ENCODE measurements around the gene ZNF784.

DNA sequence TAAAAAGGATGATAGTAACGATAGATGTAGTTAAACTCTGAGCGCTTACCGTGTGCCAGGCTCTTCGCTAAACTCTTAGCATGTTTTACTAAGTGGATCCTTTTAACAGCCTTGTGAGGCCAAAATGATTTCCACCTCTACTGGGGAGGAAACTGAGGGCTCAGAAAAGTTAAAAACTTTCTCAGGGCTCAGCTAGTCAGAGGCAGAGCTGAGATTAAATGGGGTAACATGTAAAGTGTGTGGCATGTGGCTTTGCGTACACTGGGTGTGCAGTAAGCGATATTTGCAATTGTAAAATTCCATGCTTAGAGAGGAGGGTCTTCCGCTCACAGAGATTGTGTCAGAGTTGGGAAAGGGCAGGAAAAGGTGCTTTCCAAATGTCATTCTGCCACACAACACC is 32.2 kb upstream of the ZNF784 start:
- TF ChIP-seq CTCF (IDR thresholded peaks at IDR 0.05; ENCODE audit: low read depth, low read length, missing input control) (no peak), REST (IDR thresholded peaks at IDR 0.05) (no peak), NR2F2 (IDR thresholded peaks at IDR 0.05) (no peak), JUND (IDR thresholded peaks at IDR 0.05) (no peak), YY1 (IDR thresholded peaks at IDR 0.05) (no peak), RAD21 (IDR thresholded peaks at IDR 0.05) (no peak), TAF1 (conservative IDR thresholded peaks at IDR 0.05) (no peak), HNF4G (IDR thresholded peaks at IDR 0.05) (no peak)
- TF ChIP-seq, protein P1, sequence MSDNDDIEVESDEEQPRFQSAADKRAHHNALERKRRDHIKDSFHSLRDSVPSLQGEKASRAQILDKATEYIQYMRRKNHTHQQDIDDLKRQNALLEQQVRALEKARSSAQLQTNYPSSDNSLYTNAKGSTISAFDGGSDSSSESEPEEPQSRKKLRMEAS (IDR thresholded peaks at IDR 0.05) = no peak
